Neural progenitor cell (in vitro differentiated cells): ENCODE results near the gene RFX6.

Experiments used
- EZH2 ChIP-seq: fragments of 200-600 bp; sonication (generic); IDR thresholded peaks from 2 replicates; pipeline ENCODE4 v1.6.1; 2017; ENCODE audit warnings: antibody characterized with exemption, mild to moderate bottlenecking, moderate library complexity
- EZH2phosphoT487 ChIP-seq: fragments of 200-600 bp; sonication (generic); IDR thresholded peaks from 2 replicates; pipeline ENCODE4 v1.6.1; 2017; ENCODE audit warnings: antibody characterized with exemption
- TF ChIP-seq, protein P1 (sequence below): fragments of 200-600 bp; sonication (generic); IDR thresholded peaks from 2 replicates; pipeline ENCODE4 v1.5.1; 2017; ENCODE audit warnings: antibody characterized with exemption, mild to moderate bottlenecking

DNA sequence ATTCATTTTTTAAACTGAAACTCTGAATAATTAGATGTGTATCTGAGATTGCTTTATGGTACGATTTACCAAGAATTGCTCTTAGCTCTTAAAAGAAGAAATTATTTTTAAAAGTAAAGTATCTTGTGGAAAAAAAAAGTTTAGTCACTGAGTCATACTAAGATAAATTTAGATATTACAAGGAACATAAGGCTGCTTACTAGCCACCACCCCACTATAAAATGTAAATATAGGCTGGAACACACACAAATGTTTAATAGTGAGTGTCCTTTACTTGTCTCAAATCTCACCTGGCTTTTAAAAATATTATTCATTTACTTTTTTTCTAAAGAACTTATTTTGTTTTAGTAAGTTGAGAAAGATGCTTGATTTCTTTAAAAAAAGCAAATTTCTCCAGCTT lies 17.6 kb downstream of the RFX6 start:
- TF ChIP-seq, protein P1, sequence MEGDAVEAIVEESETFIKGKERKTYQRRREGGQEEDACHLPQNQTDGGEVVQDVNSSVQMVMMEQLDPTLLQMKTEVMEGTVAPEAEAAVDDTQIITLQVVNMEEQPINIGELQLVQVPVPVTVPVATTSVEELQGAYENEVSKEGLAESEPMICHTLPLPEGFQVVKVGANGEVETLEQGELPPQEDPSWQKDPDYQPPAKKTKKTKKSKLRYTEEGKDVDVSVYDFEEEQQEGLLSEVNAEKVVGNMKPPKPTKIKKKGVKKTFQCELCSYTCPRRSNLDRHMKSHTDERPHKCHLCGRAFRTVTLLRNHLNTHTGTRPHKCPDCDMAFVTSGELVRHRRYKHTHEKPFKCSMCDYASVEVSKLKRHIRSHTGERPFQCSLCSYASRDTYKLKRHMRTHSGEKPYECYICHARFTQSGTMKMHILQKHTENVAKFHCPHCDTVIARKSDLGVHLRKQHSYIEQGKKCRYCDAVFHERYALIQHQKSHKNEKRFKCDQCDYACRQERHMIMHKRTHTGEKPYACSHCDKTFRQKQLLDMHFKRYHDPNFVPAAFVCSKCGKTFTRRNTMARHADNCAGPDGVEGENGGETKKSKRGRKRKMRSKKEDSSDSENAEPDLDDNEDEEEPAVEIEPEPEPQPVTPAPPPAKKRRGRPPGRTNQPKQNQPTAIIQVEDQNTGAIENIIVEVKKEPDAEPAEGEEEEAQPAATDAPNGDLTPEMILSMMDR, result no peak
- TF ChIP-seq EZH2phosphoT487 (no peak), EZH2 (no peak)
